NOMO-1 (cell line): Measurements from ENCODE around the gene ATP1B2.
"Not testable (repeated sequence)": the region's sequence is repeated elsewhere in the genome, so short reads cannot be mapped to it uniquely, and the experiment has no call there.

Experiments used
- DNase-seq, 2 experiments: peaks; one replicate each; lab custom pipeline; 2025; ENCODE audit not compliant: unreplicated experiment in 2 of 2; lab: John Stamatoyannopoulos, UW

Gene ATP1B2

GRCh38 chr17:7633093-7633492 is 17.6 kb upstream of the ATP1B2 start:
- DNase-seq, result no peak

GRCh38 chr17:7634384-7634783 is 16.3 kb upstream of the ATP1B2 start:
- no peak for DNase-seq

- DNase-seq, result no peak
Measured at GRCh38 chr17:7636163-7636562, 14.6 kb upstream of the ATP1B2 start.

- DNase-seq, result no peak
Measured at GRCh38 chr17:7640783-7641182, 9.9 kb upstream of the ATP1B2 start.

GRCh38 chr17:7641635-7642034 is 9.1 kb upstream of the ATP1B2 start:
- not testable (repeated sequence) for DNase-seq

- DNase-seq, result peak; percentile 94 to 98
Measured at GRCh38 chr17:7644775-7645174, 6.0 kb upstream of the ATP1B2 start.

- no peak for DNase-seq
Measured at GRCh38 chr17:7646457-7646856, 4.3 kb upstream of the ATP1B2 start.

- no peak for DNase-seq
Measured at GRCh38 chr17:7647018-7647417, 3.7 kb upstream of the ATP1B2 start.

- DNase-seq, result no peak
Measured at GRCh38 chr17:7651097-7651664, 455 bp downstream of the ATP1B2 start.

- no peak for DNase-seq
Measured at GRCh38 chr17:7651665-7652387, 1.1 kb downstream of the ATP1B2 start.

- no peak for DNase-seq
Measured at GRCh38 chr17:7652388-7653356, 1.9 kb downstream of the ATP1B2 start.

GRCh38 chr17:7654832-7655540 is 4.3 kb downstream of the ATP1B2 start:
- no peak for DNase-seq

GRCh38 chr17:7655541-7655840 is 4.8 kb downstream of the ATP1B2 start:
- DNase-seq, result no peak

- DNase-seq, result no peak
Measured at GRCh38 chr17:7656958-7657609, 6.4 kb downstream of the ATP1B2 start.

- no peak for DNase-seq
Measured at GRCh38 chr17:7667656-7668406, 17.1 kb downstream of the ATP1B2 start.

GRCh38 chr17:7668482-7668881 is 17.8 kb downstream of the ATP1B2 start:
- no peak for DNase-seq

- DNase-seq, result peak in 1 of 2 experiments; percentile 21
Measured at GRCh38 chr17:7673239-7673638, 22.5 kb downstream of the ATP1B2 start.

- DNase-seq, result no peak
Measured at GRCh38 chr17:7674934-7675333, 24.2 kb downstream of the ATP1B2 start.

- DNase-seq, result no peak
Measured at GRCh38 chr17:7676533-7676932, 25.8 kb downstream of the ATP1B2 start.
